Upper lobe of right lung (tissue), 1 donor: ENCODE measurements around the gene PLB1. TPM values are rescaled to one million over a fixed set of nuclear protein-coding genes. Genes with fewer than 3 reads are reported as not detected.

ENCODE experiments used
- ATAC-seq: fragments of 200-7000 bp; cut with Tn5 transposase; one replicate; pipeline ENCODE4 v1.9.1; 2020; ENCODE audit warnings: mild to moderate bottlenecking, moderate library complexity
- DNase-seq: peaks from one replicate; pipeline ENCODE4 v3.0.0-alpha.2; 2020
- H3K27ac ChIP-seq: fragments of 200-600 bp; one replicate; pipeline ENCODE4 v1.8.0; 2022
- H3K27me3 ChIP-seq: fragments of 200-600 bp; one replicate; pipeline ENCODE4 v1.8.0; 2022; ENCODE audit warnings: mild to moderate bottlenecking
- H3K36me3 ChIP-seq: fragments of 200-600 bp; one replicate; pipeline ENCODE4 v1.8.0; 2022
- H3K4me1 ChIP-seq: fragments of 200-600 bp; one replicate; pipeline ENCODE4 v1.8.0; 2022
- H3K4me3 ChIP-seq: fragments of 200-600 bp; one replicate; pipeline ENCODE4 v1.8.0; 2022; ENCODE audit warnings: mild to moderate bottlenecking
- H3K9me3 ChIP-seq: fragments of 200-600 bp; one replicate; pipeline ENCODE4 v1.8.0; 2022
- intact Hi-C: fragments of 100-400 bp; cut with DNase I; formaldehyde crosslinking; loops from one replicate; pipeline ENCODE4 v1.11.0; 2022
- total RNA-seq: library from RNA; stranded (reverse); fragmentation: NEBNext Ultra II Directional; extraction: Animal tissue kit (Norgen Biotek cat#: 25700); gene quantifications from one replicate; pipeline ENCODE4 v1.2.1, GENCODE V29; 2021
- TF ChIP-seq, protein P1 (sequence below): fragments of 200-600 bp; IDR thresholded peaks from one replicate; pipeline ENCODE4 v1.8.0; 2022; ENCODE audit warnings: antibody characterized with exemption
- donor health status: DM: no; HTN: yes; CAD: no; lungs with severe emphysema.

Gene PLB1
- total RNA-seq, 1 donor from 2014 or later: 4.2 TPM

DNA sequence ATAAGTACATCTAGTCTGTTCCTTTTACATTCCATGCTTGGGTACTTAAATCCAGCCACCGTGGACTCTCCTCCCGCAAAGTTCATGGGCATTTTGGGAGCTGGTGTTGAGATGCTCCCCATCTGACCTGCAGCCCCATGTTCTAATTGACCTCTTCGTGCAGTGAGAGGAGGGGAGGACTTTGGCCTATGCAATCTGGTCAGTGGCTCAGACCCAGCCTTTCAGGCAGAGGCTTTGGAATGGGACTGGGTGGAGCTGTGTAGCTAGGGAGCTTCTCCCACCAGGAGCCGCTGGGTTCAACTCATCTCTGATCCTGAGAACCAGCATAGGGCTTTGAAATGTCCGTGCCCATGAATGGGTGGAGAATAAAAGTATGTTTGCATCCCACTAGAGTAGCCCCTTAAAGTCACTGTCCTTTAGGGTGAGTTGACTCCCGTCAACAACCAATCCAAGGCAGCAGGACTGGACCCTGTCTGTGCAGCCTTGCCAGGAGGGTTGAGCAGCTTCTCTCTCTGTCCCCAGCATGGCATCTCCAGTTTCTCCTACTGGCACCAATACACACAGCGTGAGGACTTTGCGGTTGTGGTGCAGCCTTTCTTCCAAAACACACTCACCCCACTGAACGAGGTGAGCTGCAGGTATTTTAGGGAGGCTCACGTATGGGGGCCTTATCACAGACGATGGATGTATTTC is 135.8 kb downstream of the PLB1 start:
- no peak for ATAC-seq
- peaks cover 15% of the 10 kb centered on the region for H3K4me1 ChIP-seq
- no peak overlapping the region for H3K27ac ChIP-seq
- H3K4me3 ChIP-seq: no peak overlapping the region
- intact Hi-C loops: no loop called here
- no peaks in the 10 kb centered on the region for H3K36me3 ChIP-seq
- TF ChIP-seq, protein P1, sequence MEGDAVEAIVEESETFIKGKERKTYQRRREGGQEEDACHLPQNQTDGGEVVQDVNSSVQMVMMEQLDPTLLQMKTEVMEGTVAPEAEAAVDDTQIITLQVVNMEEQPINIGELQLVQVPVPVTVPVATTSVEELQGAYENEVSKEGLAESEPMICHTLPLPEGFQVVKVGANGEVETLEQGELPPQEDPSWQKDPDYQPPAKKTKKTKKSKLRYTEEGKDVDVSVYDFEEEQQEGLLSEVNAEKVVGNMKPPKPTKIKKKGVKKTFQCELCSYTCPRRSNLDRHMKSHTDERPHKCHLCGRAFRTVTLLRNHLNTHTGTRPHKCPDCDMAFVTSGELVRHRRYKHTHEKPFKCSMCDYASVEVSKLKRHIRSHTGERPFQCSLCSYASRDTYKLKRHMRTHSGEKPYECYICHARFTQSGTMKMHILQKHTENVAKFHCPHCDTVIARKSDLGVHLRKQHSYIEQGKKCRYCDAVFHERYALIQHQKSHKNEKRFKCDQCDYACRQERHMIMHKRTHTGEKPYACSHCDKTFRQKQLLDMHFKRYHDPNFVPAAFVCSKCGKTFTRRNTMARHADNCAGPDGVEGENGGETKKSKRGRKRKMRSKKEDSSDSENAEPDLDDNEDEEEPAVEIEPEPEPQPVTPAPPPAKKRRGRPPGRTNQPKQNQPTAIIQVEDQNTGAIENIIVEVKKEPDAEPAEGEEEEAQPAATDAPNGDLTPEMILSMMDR: no peak
- H3K9me3 ChIP-seq: no peaks in the 10 kb centered on the region
- no peak for DNase-seq
- no peaks in the 10 kb centered on the region for H3K27me3 ChIP-seq

GRCh38 chr2:28632791-28633190 is 136.9 kb downstream of the PLB1 start:
- intact Hi-C loops: no loop called here
- H3K9me3 ChIP-seq: no peaks in the 10 kb centered on the region
- TF ChIP-seq, protein P1: no peak
- DNase-seq (no peak), ATAC-seq (no peak)
- H3K36me3 ChIP-seq: no peaks in the 10 kb centered on the region
- no peak overlapping the region for H3K4me3 ChIP-seq
- no peak overlapping the region for H3K27ac ChIP-seq
- peaks cover 20% of the 10 kb centered on the region for H3K4me1 ChIP-seq
- no peaks in the 10 kb centered on the region for H3K27me3 ChIP-seq

- Histone ChIP-seq H3K4me3 (no peak overlapping the region), H3K36me3 (no peaks in the 10 kb centered on the region), H3K4me1 (peaks cover 17% of the 10 kb centered on the region), H3K27me3 (no peaks in the 10 kb centered on the region), H3K9me3 (no peaks in the 10 kb centered on the region), H3K27ac (no peak overlapping the region)
- DNase-seq: no peak
- intact Hi-C loops: no loop called here
- TF ChIP-seq, protein P1: no peak
- no peak for ATAC-seq
These were observed 137.3 kb downstream of the PLB1 start for GRCh38 chr2:28633204-28633603.

- TF ChIP-seq, protein P1: no peak
- H3K9me3 ChIP-seq: no peaks in the 10 kb centered on the region
- H3K27me3 ChIP-seq: no peaks in the 10 kb centered on the region
- no peak overlapping the region for H3K4me3 ChIP-seq
- H3K36me3 ChIP-seq: no peaks in the 10 kb centered on the region
- intact Hi-C loops: no loop called here
- H3K27ac ChIP-seq: peak overlapping the region; percentile 81
- H3K4me1 ChIP-seq: peaks cover 17% of the 10 kb centered on the region
- ATAC-seq (no peak), DNase-seq (no peak)
These were observed 137.9 kb downstream of the PLB1 start for GRCh38 chr2:28633746-28634145.

DNA sequence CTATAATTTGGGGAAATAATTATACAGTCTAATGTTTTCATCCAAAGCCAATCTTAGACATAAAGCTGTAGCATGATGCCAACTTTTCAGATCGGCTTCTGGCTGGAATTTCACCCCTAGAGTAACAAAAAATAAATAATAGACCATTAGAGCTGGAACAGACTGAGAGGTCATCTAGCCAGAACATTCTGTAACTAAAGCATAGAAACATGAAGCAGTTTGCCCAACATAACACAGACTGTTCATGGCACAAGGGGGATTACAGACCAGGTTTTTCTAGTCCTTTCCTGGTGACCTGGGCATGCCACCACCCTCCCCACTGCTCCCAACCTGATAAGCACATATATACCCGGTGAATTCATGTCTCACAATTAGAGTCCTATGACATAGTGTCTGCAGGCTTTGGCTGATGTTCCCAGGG is 139.3 kb downstream of the PLB1 start:
- DNase-seq (no peak), ATAC-seq (no peak)
- TF ChIP-seq, protein P1: no peak
- no peaks in the 10 kb centered on the region for H3K9me3 ChIP-seq
- H3K36me3 ChIP-seq: no peaks in the 10 kb centered on the region
- H3K27ac ChIP-seq: peak overlapping the region; percentile 81
- intact Hi-C loops: no loop called here
- peaks cover 17% of the 10 kb centered on the region for H3K4me1 ChIP-seq
- no peaks in the 10 kb centered on the region for H3K27me3 ChIP-seq
- H3K4me3 ChIP-seq: no peak overlapping the region
